H54 (cell line): ENCODE data around the gene PDE6G.

Source experiments
- DNase-seq: peaks from one replicate; pipeline ENCODE4 v3.0.0; 2011; ENCODE audit warnings: low spot score, mixed read lengths; ENCODE audit not compliant: insufficient read length
- FAIRE-seq: peaks from 3 replicates; lab custom pipeline; 2011; peaks lifted over from hg19 to GRCh38; lab: Jason Lieb, UNC
- POLR2A ChIP-seq: IDR thresholded peaks from 2 replicates; pipeline ENCODE4 v1.6.1; 2011; ENCODE audit warnings: low read depth, mild to moderate bottlenecking, low read length

PDE6G gene

DNA sequence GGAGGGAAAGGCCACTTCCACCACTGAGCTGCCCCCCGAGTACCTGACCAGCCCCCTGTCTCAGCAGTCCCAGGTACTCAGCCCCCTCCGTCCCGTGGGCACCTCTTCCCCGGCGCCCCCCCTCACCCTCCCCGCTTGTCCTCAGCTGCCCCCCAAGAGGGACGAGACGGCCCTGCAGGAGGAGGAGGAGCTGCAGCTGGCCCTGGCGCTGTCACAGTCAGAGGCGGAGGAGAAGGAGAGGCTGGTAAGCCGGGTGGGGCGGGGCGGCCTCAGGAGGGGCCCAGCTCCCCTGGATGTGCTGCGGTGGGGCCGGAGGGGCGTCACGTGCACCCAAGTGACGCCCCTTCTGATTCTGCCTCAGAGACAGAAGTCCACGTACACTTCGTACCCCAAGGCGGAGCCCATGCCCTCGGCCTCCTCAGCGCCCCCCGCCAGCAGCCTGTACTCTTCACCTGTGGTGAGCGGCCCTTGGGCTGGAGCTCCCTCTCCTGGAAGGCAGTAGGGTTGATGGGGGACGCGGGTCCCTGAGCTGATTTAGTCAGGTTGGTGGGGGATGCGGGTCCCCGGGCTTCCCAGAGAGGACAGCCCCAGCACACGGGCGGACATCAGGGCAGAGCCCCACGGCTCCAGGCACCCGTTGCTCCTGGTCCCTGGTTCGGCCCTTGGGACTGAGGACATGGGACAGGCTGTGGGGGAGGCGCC lies 37.3 kb upstream of the PDE6G start:
- DNase-seq = no peak
- TF ChIP-seq POLR2A = no peak
- FAIRE-seq = no peak

DNA sequence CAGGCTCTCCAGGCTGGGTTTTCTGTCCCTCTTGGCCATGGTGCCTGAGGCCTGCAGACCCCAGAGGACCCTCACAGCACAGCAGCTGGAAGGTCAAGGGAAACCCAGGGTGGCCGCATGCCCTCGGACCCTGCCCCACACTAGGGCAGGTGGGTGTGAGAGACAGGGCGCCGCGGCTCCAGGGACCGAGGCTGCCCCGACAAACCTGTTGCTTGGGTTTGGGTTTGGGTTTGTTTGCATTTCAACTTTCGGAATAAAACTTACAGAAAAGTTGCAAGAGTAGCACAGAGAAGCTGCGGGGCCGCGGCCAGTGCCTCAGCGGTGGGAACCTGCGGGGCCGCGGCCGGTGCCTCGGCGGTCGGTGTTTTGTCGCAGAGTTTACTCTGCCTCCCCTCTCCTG lies 35.3 kb upstream of the PDE6G start:
- FAIRE-seq = no peak
- TF ChIP-seq POLR2A = no peak
- DNase-seq = no peak

DNA sequence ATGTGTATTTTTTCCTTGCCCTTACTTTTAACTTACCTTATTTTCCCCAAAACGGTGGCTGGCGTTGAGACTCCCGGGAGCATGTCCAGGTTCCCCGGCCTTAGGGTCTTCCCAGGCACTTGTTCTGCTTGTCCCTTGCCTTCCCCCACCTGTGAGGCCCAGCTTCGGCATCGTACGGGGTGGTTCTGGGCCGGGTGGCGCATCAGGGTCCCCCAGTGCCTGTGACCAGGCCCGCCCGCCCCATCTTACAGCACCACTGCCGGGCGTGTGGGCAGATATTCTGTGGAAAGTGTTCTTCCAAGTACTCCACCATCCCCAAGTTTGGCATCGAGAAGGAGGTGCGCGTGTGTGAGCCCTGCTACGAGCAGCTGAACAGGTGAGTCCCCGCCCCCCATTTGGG lies 34.9 kb upstream of the PDE6G start:
- no peak for DNase-seq
- no peak for TF ChIP-seq POLR2A
- no peak for FAIRE-seq

DNA sequence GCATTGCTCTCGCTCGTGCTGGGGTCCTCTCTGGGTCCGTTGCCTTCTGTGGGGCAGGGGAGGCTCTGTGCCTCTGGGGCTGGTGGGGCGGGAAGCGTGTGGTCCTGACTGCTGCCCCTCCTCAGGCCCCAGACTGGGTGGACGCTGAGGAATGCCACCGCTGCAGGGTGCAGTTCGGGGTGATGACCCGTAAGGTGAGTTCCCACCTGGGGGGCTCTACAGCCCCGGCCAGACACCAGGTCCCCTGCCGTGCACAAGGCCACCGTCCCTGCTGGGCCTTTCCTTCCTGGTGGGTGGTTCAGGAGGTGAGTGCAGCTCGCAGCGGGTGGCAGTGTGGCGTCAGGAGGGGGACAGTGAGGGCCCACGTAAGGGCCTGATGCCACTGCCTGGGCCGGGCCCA lies 34.2 kb upstream of the PDE6G start:
- DNase-seq (no peak), FAIRE-seq (no peak)
- TF ChIP-seq POLR2A = no peak

DNA sequence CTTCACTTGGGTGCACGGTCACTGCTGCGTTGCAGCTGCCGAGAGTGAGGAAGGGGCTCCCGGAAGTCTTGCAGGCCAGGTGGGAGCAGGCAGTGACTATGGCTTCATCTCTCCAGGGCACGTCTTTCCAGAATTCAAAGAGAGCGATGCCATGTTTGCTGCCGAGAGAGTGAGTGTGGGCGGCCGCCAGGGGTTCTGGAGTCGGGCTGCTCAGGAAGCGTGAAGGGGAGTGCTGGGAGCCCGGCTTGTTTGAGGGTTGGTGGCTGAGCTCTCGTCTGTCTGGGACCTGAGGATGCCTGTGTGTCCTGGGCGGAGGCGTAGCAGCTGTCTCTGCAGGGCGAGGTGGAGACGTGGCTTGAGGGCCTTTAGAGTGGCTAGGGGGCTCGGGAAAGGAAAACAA lies 33.7 kb upstream of the PDE6G start:
- no peak for TF ChIP-seq POLR2A
- DNase-seq = no peak
- no peak for FAIRE-seq

DNA sequence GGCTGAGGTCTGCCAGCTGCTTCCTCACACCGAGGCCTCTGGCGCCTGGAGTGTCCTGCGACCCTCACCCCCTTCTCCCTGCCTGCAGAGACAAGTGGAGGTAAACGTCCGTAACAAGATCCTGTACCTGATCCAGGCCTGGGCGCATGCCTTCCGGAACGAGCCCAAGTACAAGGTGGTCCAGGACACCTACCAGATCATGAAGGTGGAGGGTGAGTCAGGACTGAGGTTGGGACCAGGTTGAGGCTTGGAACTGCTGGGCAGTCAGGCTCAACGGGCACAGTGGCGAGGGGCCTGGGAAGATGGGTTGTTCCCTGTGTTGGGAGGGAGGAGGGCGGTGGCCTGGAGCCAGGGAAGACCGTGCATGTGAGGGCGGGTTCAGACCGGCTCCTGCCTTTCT lies 32.3 kb upstream of the PDE6G start:
- no peak for TF ChIP-seq POLR2A
- FAIRE-seq (no peak), DNase-seq (no peak)

DNA sequence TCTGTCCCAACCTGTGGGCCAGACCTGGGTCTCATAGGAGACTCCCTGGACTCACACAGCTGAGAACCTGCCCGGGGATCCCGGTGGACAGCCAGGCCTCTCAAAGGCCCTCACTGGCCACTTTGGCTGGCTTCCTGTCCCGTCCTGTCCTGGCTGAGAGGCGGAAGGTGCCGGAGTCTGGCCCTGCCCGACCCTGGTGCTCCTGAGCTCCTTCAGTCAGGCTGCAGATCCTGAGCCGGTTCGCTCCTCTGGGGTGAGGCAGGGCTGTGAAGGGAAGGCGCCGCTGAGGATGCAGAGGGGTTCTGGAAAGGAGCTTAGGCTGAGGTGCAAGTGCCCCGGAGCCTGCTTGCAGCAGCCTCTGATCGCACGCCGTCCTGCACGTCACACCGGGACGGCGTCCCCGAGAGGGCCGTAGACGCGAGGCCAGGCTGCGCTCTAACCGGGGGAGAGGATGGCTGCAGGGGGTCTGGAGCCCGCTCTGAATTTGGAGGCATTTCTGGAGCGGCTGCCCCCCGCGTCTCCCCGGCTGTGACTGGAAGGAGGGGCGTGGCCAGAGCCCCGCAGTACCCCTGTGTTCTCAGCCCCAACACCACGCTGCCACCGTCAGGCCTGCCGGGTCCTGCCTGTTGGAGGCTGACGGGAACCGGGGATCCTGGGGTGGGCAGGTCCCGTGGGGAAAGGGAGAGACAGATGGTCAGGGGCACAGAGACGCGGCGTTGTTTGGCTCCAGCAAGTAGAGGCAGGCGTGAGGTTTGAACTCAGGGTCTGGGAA lies 31.6 kb upstream of the PDE6G start:
- no peak for FAIRE-seq
- TF ChIP-seq POLR2A = no peak
- no peak for DNase-seq

DNA sequence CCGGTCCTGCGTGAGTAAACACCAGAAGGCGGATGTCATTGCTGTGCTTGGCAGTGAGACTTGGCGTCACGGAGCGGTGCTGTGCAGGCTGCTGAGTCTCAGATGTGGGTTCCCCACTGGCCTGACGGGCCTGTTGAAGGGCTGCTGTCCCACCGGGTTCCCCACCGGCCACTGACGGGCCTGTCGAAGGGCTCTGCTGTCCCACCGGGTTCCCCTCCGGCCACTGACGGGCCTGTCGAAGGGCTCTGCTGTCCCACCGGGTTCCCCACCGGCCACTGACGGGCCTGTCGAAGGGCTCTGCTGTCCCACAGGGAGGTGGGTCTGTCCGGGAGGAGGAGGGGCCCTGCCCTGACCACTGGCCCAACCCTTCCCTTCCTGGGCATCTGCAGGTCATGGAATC lies 30.3 kb upstream of the PDE6G start:
- no peak for TF ChIP-seq POLR2A
- FAIRE-seq (no peak), DNase-seq (no peak)

DNA sequence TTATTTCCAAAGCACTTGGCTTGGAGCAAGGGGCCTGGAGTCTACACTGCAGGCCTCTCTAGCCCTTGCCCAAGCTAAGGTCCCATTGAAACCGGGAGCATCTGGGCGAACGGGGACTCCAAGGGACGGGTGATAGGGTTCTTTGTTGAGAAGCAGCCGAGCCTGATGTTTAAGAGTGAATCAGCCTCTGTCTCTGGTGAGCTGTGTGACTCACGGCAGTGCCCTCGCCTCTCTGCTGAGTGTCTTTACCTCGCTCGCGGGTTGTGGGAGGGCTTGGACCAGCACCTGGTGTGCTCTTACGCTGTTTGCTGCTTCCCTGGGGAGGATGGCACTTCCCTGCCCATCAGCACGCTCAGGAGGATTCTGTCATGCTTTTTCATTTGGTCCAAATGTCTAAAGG lies 28.8 kb upstream of the PDE6G start:
- peak; percentile 6 for FAIRE-seq
- DNase-seq = peak; percentile 98

DNA sequence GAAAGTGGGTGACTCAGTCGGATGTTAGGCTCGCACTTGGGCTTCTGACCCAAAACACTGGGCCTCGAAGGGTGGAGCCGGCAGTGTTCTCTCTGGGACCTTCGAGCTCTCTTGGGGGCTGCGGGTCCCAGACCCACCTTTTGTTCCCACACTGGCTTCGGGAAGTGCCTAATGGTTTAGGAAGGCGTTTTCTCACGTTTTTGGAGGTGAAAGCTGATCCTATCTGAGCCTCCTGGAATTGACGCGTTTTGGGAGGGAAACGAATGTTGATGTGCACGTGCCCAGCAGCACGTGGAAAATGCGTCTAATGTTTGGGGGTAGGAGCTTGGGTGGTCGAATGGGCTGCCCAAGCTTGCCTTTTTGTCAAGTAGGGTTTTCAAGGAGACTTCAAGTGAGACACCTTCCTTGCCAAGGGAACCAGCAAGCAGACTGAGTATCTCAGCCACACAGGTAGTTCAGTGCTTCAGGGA lies 28.1 kb upstream of the PDE6G start:
- 0 out of 2 replicates have a peak, but pooled peaks have one; percentile 7 for TF ChIP-seq POLR2A
- DNase-seq = no peak
- FAIRE-seq = no peak

More for the DNA sequence above, 28.8 kb upstream of the PDE6G start:
- TF ChIP-seq POLR2A = no peak

DNA sequence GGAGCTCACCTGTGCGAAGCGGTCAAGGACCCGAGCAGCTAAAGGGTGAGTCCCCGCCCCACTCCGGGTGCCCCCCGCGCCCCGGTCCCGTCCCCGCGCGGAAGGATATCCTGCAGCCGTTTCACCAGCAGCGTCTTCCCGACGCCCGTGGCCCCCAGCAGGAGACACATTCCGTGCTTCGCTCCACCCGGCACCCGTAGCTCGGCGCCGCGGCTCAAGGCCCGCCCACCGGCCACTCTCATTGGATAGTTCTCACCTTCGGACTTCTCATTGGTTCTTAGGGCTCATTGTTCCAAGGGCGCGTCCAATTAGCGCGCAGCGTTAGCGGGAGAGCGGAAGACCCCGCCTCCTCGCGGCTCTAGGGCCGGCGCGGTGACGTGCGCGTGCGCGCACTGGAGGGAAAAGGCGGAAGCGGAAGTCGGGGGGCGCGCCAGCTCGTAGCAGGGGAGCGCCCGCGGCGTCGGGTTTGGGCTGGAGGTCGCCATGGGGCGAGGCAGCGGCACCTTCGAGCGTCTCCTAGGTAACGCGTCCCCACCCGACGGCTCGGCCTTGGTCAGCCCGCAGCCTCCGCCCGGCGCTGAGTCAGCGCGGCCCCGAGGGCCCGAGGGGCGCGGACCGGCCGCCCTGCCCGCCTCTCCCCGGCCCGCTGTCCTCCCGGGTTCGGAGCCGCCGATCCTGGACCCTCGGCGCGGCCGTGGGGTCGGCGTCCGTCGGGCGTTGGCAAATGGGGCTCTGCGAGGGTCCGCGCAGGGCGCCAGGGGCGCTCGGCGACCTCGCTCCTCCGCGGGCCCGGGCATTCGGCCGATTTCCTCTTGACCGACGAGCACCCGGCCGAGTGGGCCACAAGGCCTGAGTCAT lies 27.5 kb upstream of the PDE6G start, which contains the start of the genes ARL16 and HGS:
Gene ARL16, minus strand, starts transcription at position 214 of the 858 bp plus-strand sequence. Its CDS starts 44 bp downstream, at position 170.
Gene HGS, plus strand, starts transcription at position 428 of the 858 bp plus-strand sequence. Its CDS starts 56 bp downstream, at position 484.
- peak; percentile 98 for DNase-seq
- FAIRE-seq = no peak
- peak; percentile 72 for TF ChIP-seq POLR2A

DNA sequence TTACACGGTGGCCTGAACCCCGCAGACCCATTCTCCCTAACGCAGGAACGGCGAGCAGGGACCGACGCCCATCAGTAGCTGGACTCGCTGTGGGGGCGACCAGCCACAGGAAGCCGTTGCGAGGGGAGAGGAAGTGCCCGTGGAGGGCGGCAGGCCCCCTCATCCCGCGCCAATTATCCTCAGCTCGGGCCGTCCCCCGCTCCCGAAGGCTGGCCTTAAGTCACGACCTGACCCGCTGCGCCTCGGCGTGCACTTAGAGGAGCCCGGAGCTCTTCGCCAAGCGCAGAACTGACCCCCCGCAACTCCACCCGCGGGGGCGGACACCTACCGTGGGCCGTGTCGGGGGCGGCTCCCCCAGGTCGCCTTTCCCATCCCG lies 26.9 kb upstream of the PDE6G start:
- no peak for TF ChIP-seq POLR2A
- no peak for FAIRE-seq

DNA sequence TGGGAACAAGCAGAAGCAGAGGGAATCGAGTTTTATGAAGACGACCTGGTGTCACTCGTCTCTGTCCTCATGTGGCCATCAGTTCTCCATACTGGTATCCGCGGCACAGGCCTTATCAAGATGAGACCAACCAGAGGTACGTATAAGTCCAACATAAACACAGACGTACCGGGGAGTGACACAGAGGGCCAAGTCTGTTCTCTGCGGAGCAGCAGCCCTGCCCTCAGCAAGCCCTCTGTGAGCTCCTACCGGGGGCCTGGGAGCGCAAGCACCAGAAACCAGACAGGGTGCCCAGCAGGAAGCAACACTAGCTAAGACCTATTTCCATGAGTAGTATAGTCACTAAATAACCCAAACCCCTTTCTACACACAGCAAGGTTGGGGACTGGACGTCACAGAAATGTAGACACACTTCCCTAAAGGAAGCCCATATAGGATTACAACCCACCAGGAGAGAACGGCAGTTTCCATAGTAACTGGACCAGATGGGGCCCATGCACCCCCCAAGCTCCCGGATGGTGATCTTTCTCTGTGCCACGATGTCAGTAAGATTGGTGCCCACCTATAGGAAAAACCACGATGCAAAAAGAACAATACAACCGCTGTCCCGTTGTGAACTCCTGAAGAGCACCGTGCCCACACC lies 26.3 kb upstream of the PDE6G start:
- DNase-seq = no peak

More for the DNA sequence above, 26.9 kb upstream of the PDE6G start:
- no peak for DNase-seq

More for the DNA sequence above, 26.3 kb upstream of the PDE6G start:
- FAIRE-seq = no peak
- no peak for TF ChIP-seq POLR2A
